Transverse colon (tissue), 3 donors: Measurements from ENCODE around the gene CS.

ENCODE experiments used
- CTCF ChIP-seq, 5 experiments: fragments of 200-600 bp in 3 of 5; fragments of 450-650 bp in 2 of 5; sonication (generic) in 3 of 5; IDR thresholded peaks; 1 replicate in 2 of 5; 2 replicates in 3 of 5; pipeline ENCODE4 v1.5.1; 2016 to 2017; ENCODE audit warnings: antibody characterized with exemption in 5 of 5, inconsistent platforms in 3 of 5, mild to moderate bottlenecking in 2 of 5, moderate library complexity in 1 of 5
- EP300 ChIP-seq: sonication (generic); formaldehyde crosslinking; IDR thresholded peaks from one replicate; pipeline ENCODE4 v1.6.1; 2017; ENCODE audit warnings: antibody characterized with exemption, low read depth
- POLR2A ChIP-seq: fragments of 450-650 bp; IDR thresholded peaks from one replicate; pipeline ENCODE4 v1.6.1; 2016; ENCODE audit warnings: antibody characterized with exemption, mild to moderate bottlenecking, moderate library complexity

DNA sequence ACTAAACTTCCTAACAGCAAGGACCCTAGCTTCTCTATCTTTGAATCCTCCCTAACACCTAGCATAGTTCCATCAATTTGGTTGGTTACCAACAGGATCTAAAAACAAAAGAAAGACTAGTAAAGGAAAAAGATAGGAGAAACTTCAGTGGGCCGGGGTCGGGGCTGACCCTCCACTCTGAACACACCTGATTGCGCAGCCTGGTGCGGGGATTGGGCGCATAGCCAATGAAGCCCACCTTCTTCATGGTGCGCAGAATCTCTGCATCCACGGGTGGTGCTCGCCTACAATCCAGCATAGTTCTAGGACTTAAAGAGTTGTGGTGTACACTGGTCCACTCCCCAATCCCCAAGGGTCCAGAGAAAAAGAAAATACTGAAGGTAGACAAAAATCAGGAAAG lies 26.0 kb upstream of the CS start:
- TF ChIP-seq POLR2A (no peak), CTCF (IDR thresholded peaks at IDR 0.05) (no peak), EP300 (no peak)
